Measurements from ENCODE around the gene CHSY1.

GRCh38 chr15:101156509-101157159 lies 95.2 kb downstream of the CHSY1 start:
- TF ChIP-seq POLR2A (IDR thresholded peaks at IDR 0.05) = no peak
- TF ChIP-seq, protein P1, sequence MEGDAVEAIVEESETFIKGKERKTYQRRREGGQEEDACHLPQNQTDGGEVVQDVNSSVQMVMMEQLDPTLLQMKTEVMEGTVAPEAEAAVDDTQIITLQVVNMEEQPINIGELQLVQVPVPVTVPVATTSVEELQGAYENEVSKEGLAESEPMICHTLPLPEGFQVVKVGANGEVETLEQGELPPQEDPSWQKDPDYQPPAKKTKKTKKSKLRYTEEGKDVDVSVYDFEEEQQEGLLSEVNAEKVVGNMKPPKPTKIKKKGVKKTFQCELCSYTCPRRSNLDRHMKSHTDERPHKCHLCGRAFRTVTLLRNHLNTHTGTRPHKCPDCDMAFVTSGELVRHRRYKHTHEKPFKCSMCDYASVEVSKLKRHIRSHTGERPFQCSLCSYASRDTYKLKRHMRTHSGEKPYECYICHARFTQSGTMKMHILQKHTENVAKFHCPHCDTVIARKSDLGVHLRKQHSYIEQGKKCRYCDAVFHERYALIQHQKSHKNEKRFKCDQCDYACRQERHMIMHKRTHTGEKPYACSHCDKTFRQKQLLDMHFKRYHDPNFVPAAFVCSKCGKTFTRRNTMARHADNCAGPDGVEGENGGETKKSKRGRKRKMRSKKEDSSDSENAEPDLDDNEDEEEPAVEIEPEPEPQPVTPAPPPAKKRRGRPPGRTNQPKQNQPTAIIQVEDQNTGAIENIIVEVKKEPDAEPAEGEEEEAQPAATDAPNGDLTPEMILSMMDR (IDR thresholded peaks at IDR 0.05) = no peak

Measured in testis (tissue), 2 donors.